ENCODE results near the gene MYO5A. TPM values are rescaled to one million over a fixed set of nuclear protein-coding genes. Genes with fewer than 3 reads are reported as not detected.

MYO5A gene
- total RNA-seq, 1 donor from 2014 or later = 41.0 TPM

- no peak overlapping the region for H3K27ac Mint-ChIP-seq (ENCODE audit: unreplicated experiment)
- TF ChIP-seq CTCF (IDR thresholded peaks at IDR 0.05) = no peak
- H3K4me1 Mint-ChIP-seq (ENCODE audit: low read depth) = peaks cover 14% of the 10 kb centered on the region
- H3K36me3 Mint-ChIP-seq (ENCODE audit: low read depth) = no peaks in the 10 kb centered on the region
- H3K4me3 Mint-ChIP-seq (ENCODE audit: unreplicated experiment) = no peak overlapping the region
- no peak for DNase-seq (ENCODE audit: low spot score)
- no peaks in the 10 kb centered on the region for H3K27me3 Mint-ChIP-seq (ENCODE audit: low read depth)
- no peaks in the 10 kb centered on the region for H3K9me3 Mint-ChIP-seq (ENCODE audit: low read depth)
Observed at GRCh38 chr15:52284164-52284563, 244.5 kb downstream of the MYO5A start.

GRCh38 chr15:52283281-52283680, 245.4 kb downstream of the MYO5A start:
- H3K36me3 Mint-ChIP-seq (ENCODE audit: low read depth) = no peaks in the 10 kb centered on the region
- H3K9me3 Mint-ChIP-seq (ENCODE audit: low read depth) = no peaks in the 10 kb centered on the region
- H3K4me3 Mint-ChIP-seq (ENCODE audit: unreplicated experiment) = no peak overlapping the region
- no peak for TF ChIP-seq CTCF (IDR thresholded peaks at IDR 0.05)
- H3K4me1 Mint-ChIP-seq (ENCODE audit: low read depth) = peaks cover 5% of the 10 kb centered on the region
- no peak for DNase-seq (ENCODE audit: low spot score)
- H3K27me3 Mint-ChIP-seq (ENCODE audit: low read depth) = no peaks in the 10 kb centered on the region
- H3K27ac Mint-ChIP-seq (ENCODE audit: unreplicated experiment) = no peak overlapping the region

GRCh38 chr15:52282418-52282817, 246.3 kb downstream of the MYO5A start:
- H3K27ac Mint-ChIP-seq (ENCODE audit: unreplicated experiment) = no peak overlapping the region
- DNase-seq (ENCODE audit: low spot score) = no peak
- no peaks in the 10 kb centered on the region for H3K9me3 Mint-ChIP-seq (ENCODE audit: low read depth)
- no peaks in the 10 kb centered on the region for H3K36me3 Mint-ChIP-seq (ENCODE audit: low read depth)
- no peak for TF ChIP-seq CTCF (IDR thresholded peaks at IDR 0.05)
- no peak overlapping the region for H3K4me3 Mint-ChIP-seq (ENCODE audit: unreplicated experiment)
- H3K4me1 Mint-ChIP-seq (ENCODE audit: low read depth) = no peaks in the 10 kb centered on the region
- H3K27me3 Mint-ChIP-seq (ENCODE audit: low read depth) = no peaks in the 10 kb centered on the region

GRCh38 chr15:52281085-52282035, 247.3 kb downstream of the MYO5A start:
- no peaks in the 10 kb centered on the region for H3K9me3 Mint-ChIP-seq (ENCODE audit: low read depth)
- no peak for TF ChIP-seq CTCF (IDR thresholded peaks at IDR 0.05)
- no peak for DNase-seq (ENCODE audit: low spot score)
- no peaks in the 10 kb centered on the region for H3K27me3 Mint-ChIP-seq (ENCODE audit: low read depth)
- no peaks in the 10 kb centered on the region for H3K4me1 Mint-ChIP-seq (ENCODE audit: low read depth)
- no peaks in the 10 kb centered on the region for H3K36me3 Mint-ChIP-seq (ENCODE audit: low read depth)
- H3K27ac Mint-ChIP-seq (ENCODE audit: unreplicated experiment) = no peak overlapping the region
- H3K4me3 Mint-ChIP-seq (ENCODE audit: unreplicated experiment) = no peak overlapping the region

GRCh38 chr15:52280326-52281084, 248.2 kb downstream of the MYO5A start:
- peaks cover 3% of the 10 kb centered on the region for H3K36me3 Mint-ChIP-seq (ENCODE audit: low read depth)
- TF ChIP-seq CTCF (IDR thresholded peaks at IDR 0.05) = no peak
- H3K27me3 Mint-ChIP-seq (ENCODE audit: low read depth) = no peaks in the 10 kb centered on the region
- H3K4me1 Mint-ChIP-seq (ENCODE audit: low read depth) = no peaks in the 10 kb centered on the region
- H3K27ac Mint-ChIP-seq (ENCODE audit: unreplicated experiment) = no peak overlapping the region
- H3K9me3 Mint-ChIP-seq (ENCODE audit: low read depth) = no peaks in the 10 kb centered on the region
- no peak for DNase-seq (ENCODE audit: low spot score)
- H3K4me3 Mint-ChIP-seq (ENCODE audit: unreplicated experiment) = no peak overlapping the region
